Measurements from ENCODE around the gene SAP25. TPM values are rescaled to one million over a fixed set of nuclear protein-coding genes. Genes with fewer than 3 reads are reported as not detected.

The SAP25 gene
- total RNA-seq, 2 donors from 2014 or later: 2.5 to 19.5 TPM

DNA sequence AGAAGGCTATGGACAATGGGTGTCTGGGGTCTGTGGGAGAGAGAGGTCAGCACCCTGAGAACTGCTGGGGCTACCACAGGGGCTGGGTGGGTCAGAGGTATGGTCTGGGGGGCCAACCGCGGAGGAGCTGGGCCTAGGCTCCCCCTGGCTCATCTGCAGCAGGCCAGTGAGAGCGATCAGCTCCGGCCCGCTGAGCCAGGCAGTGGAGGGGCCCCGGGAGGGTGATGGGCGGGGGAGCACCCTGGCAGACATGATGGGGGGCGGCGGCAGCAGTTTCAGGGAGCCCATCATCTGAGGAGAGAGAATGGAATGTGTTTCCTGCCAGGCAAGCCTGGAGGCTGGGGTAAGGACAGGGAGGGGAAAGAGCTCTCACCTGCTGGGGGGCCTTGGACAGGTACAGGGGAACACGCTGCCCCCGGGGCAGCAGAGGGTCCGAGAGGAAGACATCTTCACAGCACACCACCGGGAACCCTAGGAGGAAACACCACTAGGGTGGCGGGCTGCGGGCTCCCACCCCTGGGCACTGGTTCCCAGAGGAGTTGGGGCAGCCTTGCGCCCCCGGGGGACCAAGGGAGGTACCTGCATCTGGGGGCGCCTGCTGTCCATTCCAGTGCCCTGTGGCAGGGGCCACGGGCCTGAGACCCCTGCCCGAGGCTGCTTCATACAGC is 1.3 kb downstream of the SAP25 start:
- Histone ChIP-seq H3K36me3 (peaks cover 7 to 16% of the 10 kb centered on the region in 2 donors), H3K4me1 (replicated peaks) (peaks cover 6% of the 10 kb centered on the region), H3K27me3 (replicated peaks; ENCODE audit: insufficient read depth) (no peaks in the 10 kb centered on the region), H3K27ac (no peak overlapping the region), H3K9me3 (no peaks in the 10 kb centered on the region), H3K4me3 (no peak overlapping the region)
- intact Hi-C loops (cut with DNase I): no loop called here
- WGBS: 74% methylated on average over 20 of the region's 20 CpGs
- no peak for DNase-seq (ENCODE audit: low spot score)
- no peak for TF ChIP-seq POLR2AphosphoS5 (IDR thresholded peaks at IDR 0.05)
- no peak for TF ChIP-seq POLR2A (IDR thresholded peaks at IDR 0.05)
- TF ChIP-seq, protein P1, sequence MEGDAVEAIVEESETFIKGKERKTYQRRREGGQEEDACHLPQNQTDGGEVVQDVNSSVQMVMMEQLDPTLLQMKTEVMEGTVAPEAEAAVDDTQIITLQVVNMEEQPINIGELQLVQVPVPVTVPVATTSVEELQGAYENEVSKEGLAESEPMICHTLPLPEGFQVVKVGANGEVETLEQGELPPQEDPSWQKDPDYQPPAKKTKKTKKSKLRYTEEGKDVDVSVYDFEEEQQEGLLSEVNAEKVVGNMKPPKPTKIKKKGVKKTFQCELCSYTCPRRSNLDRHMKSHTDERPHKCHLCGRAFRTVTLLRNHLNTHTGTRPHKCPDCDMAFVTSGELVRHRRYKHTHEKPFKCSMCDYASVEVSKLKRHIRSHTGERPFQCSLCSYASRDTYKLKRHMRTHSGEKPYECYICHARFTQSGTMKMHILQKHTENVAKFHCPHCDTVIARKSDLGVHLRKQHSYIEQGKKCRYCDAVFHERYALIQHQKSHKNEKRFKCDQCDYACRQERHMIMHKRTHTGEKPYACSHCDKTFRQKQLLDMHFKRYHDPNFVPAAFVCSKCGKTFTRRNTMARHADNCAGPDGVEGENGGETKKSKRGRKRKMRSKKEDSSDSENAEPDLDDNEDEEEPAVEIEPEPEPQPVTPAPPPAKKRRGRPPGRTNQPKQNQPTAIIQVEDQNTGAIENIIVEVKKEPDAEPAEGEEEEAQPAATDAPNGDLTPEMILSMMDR (IDR thresholded peaks at IDR 0.05): no peak

DNA sequence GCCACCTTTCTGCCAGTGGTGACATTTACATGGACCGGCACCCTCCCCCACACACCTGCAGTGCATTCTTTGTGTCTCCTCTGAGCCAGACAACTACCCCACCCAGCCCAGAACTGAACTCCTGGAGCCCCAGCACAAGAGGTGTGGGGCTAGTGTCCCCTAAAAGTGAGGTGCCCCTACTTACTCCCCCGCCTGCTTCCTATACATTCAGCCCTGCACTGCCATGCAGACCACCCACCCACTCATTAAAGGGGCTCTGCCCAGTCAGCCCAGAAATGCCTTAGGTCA is 1.9 kb downstream of the SAP25 start:
- intact Hi-C loops (cut with DNase I): no loop called here

DNA sequence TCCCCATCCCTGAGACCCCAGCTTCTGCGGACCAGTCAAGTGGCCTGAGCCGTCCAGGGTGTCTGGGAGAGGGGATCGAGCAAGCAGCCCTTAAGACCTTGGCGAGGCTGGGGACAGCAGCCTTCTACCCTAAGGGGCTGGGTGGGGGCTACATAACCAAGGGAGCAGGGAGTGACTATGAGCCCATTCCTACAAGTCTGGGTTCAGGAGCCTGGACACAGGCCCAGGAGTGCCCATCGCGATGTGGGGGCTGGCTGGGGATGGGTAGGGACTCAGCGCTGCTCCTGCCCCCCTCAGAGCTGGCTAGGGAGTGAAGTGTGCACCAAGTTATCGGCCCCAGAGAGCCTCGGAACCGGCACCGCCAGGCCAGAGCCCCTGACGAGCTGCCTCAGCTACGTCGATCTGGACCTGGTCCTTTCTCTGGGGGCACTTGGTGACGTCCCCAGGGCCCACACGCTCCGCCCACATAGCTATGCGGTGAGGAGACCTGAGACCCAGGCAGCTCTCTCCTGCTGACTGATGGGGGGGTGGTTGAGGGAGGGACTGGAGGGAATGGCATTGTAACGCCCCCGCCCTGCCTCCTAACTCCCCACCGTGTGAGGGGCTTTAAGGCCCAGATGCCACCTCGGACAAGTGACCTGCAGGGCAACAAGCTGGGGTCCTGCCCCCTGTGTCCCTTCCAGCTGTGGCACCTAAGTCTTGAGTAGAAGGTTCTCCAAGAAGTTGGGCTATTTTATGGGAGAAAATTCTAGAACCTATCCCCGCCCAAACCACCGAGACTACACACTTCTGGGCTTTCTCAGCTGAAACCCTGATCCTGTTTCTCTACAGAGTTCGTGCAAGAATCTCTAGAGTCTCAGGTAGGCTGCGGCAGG is 2.5 kb downstream of the SAP25 start:
- DNase-seq (ENCODE audit: low spot score): no peak
- WGBS: 81% methylated on average over 26 of the region's 26 CpGs
- intact Hi-C loops (cut with DNase I): no loop called here
- Histone ChIP-seq H3K9me3 (no peaks in the 10 kb centered on the region), H3K4me1 (replicated peaks) (peaks cover 6% of the 10 kb centered on the region), H3K27me3 (replicated peaks; ENCODE audit: insufficient read depth) (no peaks in the 10 kb centered on the region), H3K27ac (no peak overlapping the region), H3K4me3 (no peak overlapping the region), H3K36me3 (peaks cover 3 to 5% of the 10 kb centered on the region in 2 donors)
- TF ChIP-seq POLR2A (IDR thresholded peaks at IDR 0.05) (no peak), POLR2AphosphoS5 (IDR thresholded peaks at IDR 0.05) (no peak)
- TF ChIP-seq, protein P1 (IDR thresholded peaks at IDR 0.05): no peak

More for the DNA sequence above, 1.9 kb downstream of the SAP25 start:
- 95% methylated on average over 2 of the region's 2 CpGs for WGBS
- DNase-seq (ENCODE audit: low spot score): no peak
- Histone ChIP-seq H3K4me3 (no peak overlapping the region), H3K9me3 (no peaks in the 10 kb centered on the region), H3K4me1 (replicated peaks) (peaks cover 6% of the 10 kb centered on the region), H3K36me3 (peaks cover 7 to 10% of the 10 kb centered on the region in 2 donors), H3K27ac (no peak overlapping the region), H3K27me3 (replicated peaks; ENCODE audit: insufficient read depth) (no peaks in the 10 kb centered on the region)
- TF ChIP-seq, protein P1 (IDR thresholded peaks at IDR 0.05): no peak
- TF ChIP-seq POLR2A (IDR thresholded peaks at IDR 0.05): no peak
- TF ChIP-seq POLR2AphosphoS5 (IDR thresholded peaks at IDR 0.05): no peak

DNA sequence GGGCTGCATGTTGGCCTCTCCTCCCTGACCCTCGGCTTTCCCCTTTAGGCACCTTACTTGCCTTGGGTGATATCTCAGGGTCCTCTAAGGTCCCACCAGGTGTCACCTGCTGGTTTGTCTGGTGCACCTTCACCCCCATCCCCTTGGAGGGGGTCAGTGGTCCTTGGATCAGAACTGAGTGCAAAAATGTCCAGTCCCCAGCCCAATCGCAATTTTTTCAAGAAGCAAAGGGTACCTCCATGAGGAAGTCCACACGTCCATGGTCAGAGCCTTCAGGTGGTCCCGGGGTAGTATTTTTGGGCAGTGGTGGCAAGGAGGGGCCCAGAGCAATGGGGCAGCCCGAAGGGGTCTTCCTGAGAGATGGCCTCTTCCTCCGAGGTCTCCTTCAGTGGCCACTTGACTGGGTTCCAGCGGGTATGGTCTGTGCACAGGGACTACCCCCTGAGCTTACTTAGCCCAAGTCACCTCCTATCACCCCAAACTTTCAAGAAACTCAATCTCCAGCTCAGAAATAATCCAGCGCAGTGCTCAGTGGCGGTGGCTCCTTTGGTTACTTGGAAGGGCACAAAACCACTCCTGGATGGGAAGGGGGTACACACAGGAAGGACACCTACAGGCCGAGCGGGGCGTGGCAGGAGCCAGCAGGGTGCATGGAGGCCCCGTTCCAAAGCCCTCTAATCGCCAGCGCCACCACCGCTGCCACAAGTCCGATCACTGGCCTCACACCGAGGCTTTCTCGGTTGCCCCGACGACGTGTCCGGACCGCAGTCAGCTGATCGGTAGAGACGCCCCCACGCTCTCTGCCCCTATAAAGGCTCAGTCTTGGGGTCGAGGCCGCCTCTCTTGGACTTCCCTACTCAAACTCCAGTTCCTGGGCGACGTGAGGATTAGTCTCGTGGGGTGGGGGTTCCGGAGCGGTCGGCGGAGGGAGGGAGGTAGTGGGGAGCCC is 4.5 kb downstream of the SAP25 start:
- WGBS: 29% methylated on average over 33 of the region's 36 CpGs
- intact Hi-C loops (cut with DNase I): no loop called here
- H3K4me1 ChIP-seq (replicated peaks): peaks cover 6% of the 10 kb centered on the region
- no peaks in the 10 kb centered on the region for H3K36me3 ChIP-seq
- no peaks in the 10 kb centered on the region for H3K9me3 ChIP-seq
- no peaks in the 10 kb centered on the region for H3K27me3 ChIP-seq (replicated peaks; ENCODE audit: insufficient read depth)
- peak overlapping the region; percentile 27 to 35 for H3K27ac ChIP-seq
- TF ChIP-seq POLR2AphosphoS5 (IDR thresholded peaks at IDR 0.05): peak; percentile 25
- TF ChIP-seq POLR2A (IDR thresholded peaks at IDR 0.05): no peak
- TF ChIP-seq, protein P1 (IDR thresholded peaks at IDR 0.05): peak in 2 of 4 experiments; percentile 40 to 53
- H3K4me3 ChIP-seq: peak overlapping the region in 1 of 2 donors; percentile 26
- DNase-seq (ENCODE audit: low spot score): peak; percentile 34

Data from prostate gland (tissue), 2 donors.